K562 (cell line): ENCODE results near the gene DCST1. TPM values are rescaled to one million over a fixed set of nuclear protein-coding genes. Genes with fewer than 3 reads are reported as not detected.

ENCODE experiments used
- ATAC-seq: fragments of 200-7000 bp; cut with Tn5 transposase; 3 replicates; pipeline ENCODE4 v1.9.1; 2020; ENCODE audit warnings: moderate library complexity
- BruUV-seq: library from RNA; stranded (reverse); fragments of 400-500 nt; replicated peaks from 2 replicates; lab custom pipeline; 2021; lab: Mats Ljungman, UMichigan
- CTCF ChIA-PET: fragments of 300-600 bp; formaldehyde crosslinking; extraction: SDS; loops from one replicate; lab custom pipeline; 2021; ENCODE audit warnings: low intra/inter-chr PET ratio; lab: Yijun Ruan, JAX
- POLR2A ChIA-PET: fragments of 300-600, 350-650 bp; sonication (Branson Sonifier 250); formaldehyde crosslinking; extraction: SDS; loops from one replicate; lab custom pipeline; 2021; ENCODE audit warnings: antibody characterized with exemption, inconsistent platforms; lab: Yijun Ruan, JAX
- DNase-seq, 4 experiments: peaks; one replicate each; pipeline versions ENCODE4 v3.0.0 to v3.0.0-alpha.2; 2011 to 2018; ENCODE audit warnings: low spot score in 3 of 4, mixed read lengths in 3 of 4; ENCODE audit errors: extremely low read depth in 1 of 4
- FAIRE-seq: peaks from 2 replicates; lab custom pipeline; 2011; peaks lifted over from hg19 to GRCh38; lab: Jason Lieb, UNC
- H2AFZ ChIP-seq: 2 replicates; pipeline ENCODE4 v1.6.0; 2011; ENCODE audit warnings: low read depth, low read length, control low read depth, inconsistent platforms
- H3K27ac ChIP-seq: fragments of 200-600 bp; 3 replicates; pipeline ENCODE4 v1.8.0; 2011; ENCODE audit warnings: low read depth, mild to moderate bottlenecking, control low read depth, inconsistent platforms, low read length, moderate library complexity, mixed read lengths; ENCODE audit errors: extremely low read depth
- H3K27me3 ChIP-seq, 2 experiments: fragments of 300-600 bp in 1 of 2; 2 replicates in 1 of 2; 3 replicates in 1 of 2; pipeline versions ENCODE4 v1.6.0 to v1.8.0; 2011; ENCODE audit warnings: inconsistent platforms in 2 of 2, low read length in 2 of 2, mild to moderate bottlenecking in 1 of 2, mixed read lengths in 1 of 2, moderate library complexity in 1 of 2; ENCODE audit not compliant: control insufficient read depth in 2 of 2, insufficient read depth in 2 of 2
- H3K36me3 ChIP-seq: fragments of 300-600 bp; 3 replicates; pipeline ENCODE4 v1.8.0; 2011; ENCODE audit warnings: mild to moderate bottlenecking, low read length, inconsistent platforms; ENCODE audit not compliant: control insufficient read depth, insufficient read depth
- H3K4me1 ChIP-seq, 2 experiments: fragments of 200-600 bp in 1 of 2; replicated peaks in 1 of 2; 2 replicates in 1 of 2; 3 replicates in 1 of 2; pipeline versions ENCODE4 v1.5.1 to v1.8.0; 2011; ENCODE audit warnings: inconsistent platforms in 2 of 2, low read length in 2 of 2, mild to moderate bottlenecking in 1 of 2, mixed read lengths in 1 of 2, moderate library complexity in 1 of 2; ENCODE audit not compliant: control insufficient read depth in 2 of 2, insufficient read depth in 2 of 2
- H3K4me2 ChIP-seq: 2 replicates; pipeline ENCODE4 v1.6.1; 2011; ENCODE audit warnings: low read length, control low read depth, inconsistent platforms, mixed read lengths; ENCODE audit not compliant: insufficient read depth
- H3K4me3 ChIP-seq: fragments of 200-600 bp; sonication (generic), shearing (Covaris generic); 2 replicates; pipeline ENCODE4 v1.5.1; 2016; ENCODE audit warnings: control low read depth, inconsistent platforms
- H3K79me2 ChIP-seq: fragments of 200-600 bp; 3 replicates; pipeline ENCODE4 v1.8.0; 2011; ENCODE audit warnings: low read length, inconsistent platforms; ENCODE audit not compliant: control insufficient read depth, insufficient read depth
- H3K9ac ChIP-seq, 2 experiments: 2 replicates each; pipeline versions ENCODE4 v1.6.0 to v1.6.1; 2011; ENCODE audit warnings: low read depth in 2 of 2, low read length in 2 of 2, control low read depth in 1 of 2, inconsistent platforms in 1 of 2, mild to moderate bottlenecking in 1 of 2, mixed read lengths in 1 of 2; ENCODE audit not compliant: insufficient read depth in 1 of 2
- H3K9me1 ChIP-seq: one replicate; pipeline ENCODE4 v1.6.0; 2011; ENCODE audit warnings: inconsistent platforms, mild to moderate bottlenecking, low read length, moderate library complexity; ENCODE audit not compliant: control insufficient read depth, insufficient read depth
- H3K9me3 ChIP-seq: replicated peaks from 2 replicates; pipeline ENCODE4 v1.5.1; 2011; ENCODE audit warnings: low read depth, low read length, inconsistent platforms; ENCODE audit not compliant: control insufficient read depth, insufficient read depth
- H4K20me1 ChIP-seq: replicated peaks from 2 replicates; pipeline ENCODE4 v1.6.1; 2011; ENCODE audit warnings: low read length, inconsistent platforms, mixed read lengths; ENCODE audit not compliant: control insufficient read depth, insufficient read depth
- CBFA2T3 ChIP-seq: fragments of 450-650 bp; IDR thresholded peaks from 2 replicates; pipeline ENCODE4 v1.6.1; 2017
- CEBPG ChIP-seq, 3 experiments: fragments of 200-800 bp in 1 of 3; sonication (Bioruptor generic) in 1 of 3; sonication (generic) in 1 of 3; formaldehyde crosslinking in 1 of 3; IDR thresholded peaks in 2 of 3; conservative IDR thresholded peaks in 1 of 3; 2 replicates each; pipeline versions ENCODE4 v1.6.1 to v1.8.0; 2016 to 2022; ENCODE audit warnings: missing compliant biosample characterization in 2 of 3, missing genetic modification characterization in 2 of 3, mild to moderate bottlenecking in 1 of 3, missing genetic modification reagents in 1 of 3
- CGGBP1 ChIP-seq: fragments of 250-450 bp; sonication (Bioruptor Pico); IDR thresholded peaks from 2 replicates; pipeline ENCODE4 v1.9.0; 2021; ENCODE audit warnings: mild to moderate bottlenecking
- ETS2 ChIP-seq: IDR thresholded peaks from 2 replicates; pipeline ENCODE4 v1.6.1; 2016; ENCODE audit warnings: borderline replicate concordance, missing genetic modification characterization, mild to moderate bottlenecking, moderate library complexity, missing compliant biosample characterization; ENCODE audit not compliant: poor library complexity, severe bottlenecking
- NCOA6 ChIP-seq: fragments of 450-650 bp; IDR thresholded peaks from 2 replicates; pipeline ENCODE4 v1.6.1; 2017; ENCODE audit warnings: mild to moderate bottlenecking
- PHF8 ChIP-seq: fragments of 200-600 bp; sonication (generic); IDR thresholded peaks from 2 replicates; pipeline ENCODE4 v1.6.1; 2012; ENCODE audit warnings: mixed run types, mild to moderate bottlenecking, inconsistent platforms, low read length, moderate library complexity, borderline replicate concordance
- PKNOX1 ChIP-seq: fragments of 450-650 bp; IDR thresholded peaks from 2 replicates; pipeline ENCODE4 v1.6.1; 2016
- POLR2AphosphoS5 ChIP-seq: IDR thresholded peaks from 2 replicates; pipeline ENCODE4 v1.6.1; 2011; ENCODE audit warnings: mild to moderate bottlenecking, low read depth, low read length, moderate library complexity; ENCODE audit not compliant: control insufficient read depth, insufficient read depth
- RBM15 ChIP-seq: fragments of 200-400 bp; formaldehyde crosslinking; IDR thresholded peaks from 2 replicates; pipeline ENCODE4 v1.6.1; 2018; ENCODE audit warnings: mild to moderate bottlenecking, low read length, moderate library complexity; ENCODE audit not compliant: insufficient read depth
- TRIM28 ChIP-seq: fragments of 450-650 bp; IDR thresholded peaks from 2 replicates; pipeline ENCODE4 v1.6.1; 2017
- YY1 ChIP-seq, 3 experiments: IDR thresholded peaks; 2 replicates each; pipeline ENCODE4 v1.6.1; 2011; ENCODE audit warnings: low read length in 2 of 3, mild to moderate bottlenecking in 2 of 3, moderate library complexity in 2 of 3, borderline replicate concordance in 1 of 3, control low read depth in 1 of 3, low read depth in 1 of 3; ENCODE audit not compliant: insufficient read depth in 3 of 3, insufficient replicate concordance in 2 of 3, control insufficient read depth in 1 of 3, insufficient read length in 1 of 3; ENCODE audit errors: extremely low read depth in 1 of 3
- ZNF384 ChIP-seq: IDR thresholded peaks from 2 replicates; pipeline ENCODE4 v1.6.1; 2012; ENCODE audit warnings: low read depth, low read length, improper control_type of control experiment
- WGBS: fragments of 100-300 bp; shearing (Covaris generic); methylation state at CpG from one replicate; pipeline ENCODE4 v1.1.6; 2016; ENCODE audit warnings: low coverage, mixed read lengths; ENCODE audit not compliant: insufficient coverage; ENCODE audit errors: missing lambda C conversion rate; 5-methylcytosine and 5-hydroxymethylcytosine counted together
- in situ Hi-C: fragments of 300-500 bp; cut with MboI; formaldehyde crosslinking; loops from 4 replicates; pipeline ENCODE4 v1.15.0; 2018; ENCODE audit warnings: inconsistent platforms, mixed read lengths
- intact Hi-C: fragments of 100-400 bp; cut with micrococcal nuclease; formaldehyde crosslinking; loops from 2 replicates; pipeline ENCODE4 v1.14.2; 2022
- polyA plus RNA-seq, 8 experiments: library from polyadenylated mRNA; depleted of rRNA in 4 of 8; stranded (reverse) in 5 of 8; unstranded in 3 of 8; fragments of >200 nt; fragmentation: Nextera tagmentation in 2 of 8; fragmentation: Illumina TruSeq in 1 of 8; extraction: Ambion mirVana in 2 of 8; extraction: Trizol in 1 of 8; gene quantifications; 2 replicates each; pipeline versions ENCODE4 v1.2.1 to v1.2.3, GENCODE V29; 2011 to 2014; ENCODE audit warnings: inconsistent platforms in 1 of 8, missing spikeins in 1 of 8
- total RNA-seq, 7 experiments: library from RNA; depleted of rRNA in 6 of 7; stranded (reverse); fragments of >200 nt in 6 of 7; fragmentation: Illumina TruSeq in 2 of 7; extraction: Trizol in 2 of 7; gene quantifications; 2 replicates each; pipeline versions ENCODE4 v1.2.1 to v1.2.3, GENCODE V29; 2011 to 2021; ENCODE audit warnings: low replicate concordance in 1 of 7

Gene DCST1
- total and polyA plus RNA-seq, 9 of the 15 experiments (the other 6 are each of a cell fraction or from before 2014, with no cell fraction given), result not detected

- CTCF ChIA-PET, result interaction anchor here (1.2 to 4.0 kb wide), 5 partner anchors 15 to 581 kb away, joined by 3 to 153 read pairs (median 12); partner anchors contain the start of genes EFNA3 and UBE2Q1
- 86% methylated on average over 7 of the region's 8 CpGs for WGBS
- BruUV-seq, result no TSS peak
These were observed 27.1 kb downstream of the DCST1 start for GRCh38 chr1:155060736-155061135.

More at GRCh38 chr1:155060736-155061135, 27.1 kb downstream of the DCST1 start:
- Histone ChIP-seq H3K4me2 (no peak overlapping the region), H3K79me2 (peaks cover 9% of the 10 kb centered on the region; the same call in 2 of the 3 replicates)
- DNase-seq (no peak), FAIRE-seq (no peak)
- TF ChIP-seq ZNF384 (no peak), YY1 (IDR thresholded peaks at IDR 0.05; ENCODE audit: borderline replicate concordance in 1 of 3, control insufficient read depth in 1 of 3, extremely low read depth in 1 of 3, insufficient read depth in 3 of 3, insufficient read length in 1 of 3, insufficient replicate concordance in 2 of 3, low read depth in 1 of 3, low read length in 2 of 3) (no peak), TRIM28 (no peak), CGGBP1 (CRISPR knock-in tag) (no peak), CBFA2T3 (no peak), NCOA6 (no peak), RBM15 (no peak), POLR2AphosphoS5 (no peak), PHF8 (no peak), ETS2 (tag) (no peak), CEBPG (CRISPR knock-in tag; IDR thresholded peaks at IDR 0.05) (no peak), CEBPG (tag; conservative IDR thresholded peaks at IDR 0.05 in 1 of 2, IDR thresholded peaks at IDR 0.05 in 1 of 2) (no peak), PKNOX1 (no peak)
- TF ChIP-seq, all 486 proteins: peak for 0
- H3K9me3 ChIP-seq, result no peaks in the 10 kb centered on the region
- H3K9ac ChIP-seq, result no peak overlapping the region
- no peak overlapping the region for H2AFZ ChIP-seq
- intact Hi-C loops (loop anchor here (1.0 to 5.0 kb wide), 3 partner anchors 15 to 393 kb away; partner anchors contain the start of genes CKS1B and SHC1), in situ Hi-C loops (loop anchor here (5.0 kb wide), 1 partner anchor 103 kb away; the partner anchor contains the start of gene PBXIP1)
- H3K4me3 ChIP-seq, result no peak overlapping the region
- H3K27ac ChIP-seq, result no peak overlapping the region
- peaks cover 25 to 55% of the 10 kb centered on the region in 2 experiments for H3K4me1 ChIP-seq
- POLR2A ChIA-PET, result interaction anchor here (0.7 to 1.4 kb wide), 4 partner anchors 17 to 120 kb away, joined by 3 to 4 read pairs (median 3); partner anchors contain the start of gene FLAD1
- H3K27me3 ChIP-seq, result no peaks in the 10 kb centered on the region
- H3K36me3 ChIP-seq, result peaks cover 50% of the 10 kb centered on the region; the same call in 2 of the 3 replicates
- H3K9me1 ChIP-seq, result peaks cover 7% of the 10 kb centered on the region
- H4K20me1 ChIP-seq, result no peaks in the 10 kb centered on the region; the same call in 1 of the 2 replicates
- ATAC-seq, result no peak
